Epithelial cell of esophagus (primary cell): ENCODE results near the gene SEMA6B.

Experiments
- DNase-seq: peaks from one replicate; pipeline ENCODE4 v3.0.0; 2010; ENCODE audit warnings: low read depth
- H3K4me3 ChIP-seq: 2 replicates; pipeline ENCODE4 v1.5.1; 2011; ENCODE audit warnings: mild to moderate bottlenecking, low read length, control low read depth
- TF ChIP-seq, protein P1 (sequence below): IDR thresholded peaks from 2 replicates; pipeline ENCODE4 v1.5.1; 2011; ENCODE audit warnings: low read depth, mild to moderate bottlenecking, low read length, control low read depth, inconsistent platforms; ENCODE audit not compliant: insufficient read depth; ENCODE audit errors: missing control alignments

The SEMA6B gene

GRCh38 chr19:4594201-4594600 lies 34.7 kb upstream of the SEMA6B start:
- no peak for DNase-seq
- TF ChIP-seq, protein P1, sequence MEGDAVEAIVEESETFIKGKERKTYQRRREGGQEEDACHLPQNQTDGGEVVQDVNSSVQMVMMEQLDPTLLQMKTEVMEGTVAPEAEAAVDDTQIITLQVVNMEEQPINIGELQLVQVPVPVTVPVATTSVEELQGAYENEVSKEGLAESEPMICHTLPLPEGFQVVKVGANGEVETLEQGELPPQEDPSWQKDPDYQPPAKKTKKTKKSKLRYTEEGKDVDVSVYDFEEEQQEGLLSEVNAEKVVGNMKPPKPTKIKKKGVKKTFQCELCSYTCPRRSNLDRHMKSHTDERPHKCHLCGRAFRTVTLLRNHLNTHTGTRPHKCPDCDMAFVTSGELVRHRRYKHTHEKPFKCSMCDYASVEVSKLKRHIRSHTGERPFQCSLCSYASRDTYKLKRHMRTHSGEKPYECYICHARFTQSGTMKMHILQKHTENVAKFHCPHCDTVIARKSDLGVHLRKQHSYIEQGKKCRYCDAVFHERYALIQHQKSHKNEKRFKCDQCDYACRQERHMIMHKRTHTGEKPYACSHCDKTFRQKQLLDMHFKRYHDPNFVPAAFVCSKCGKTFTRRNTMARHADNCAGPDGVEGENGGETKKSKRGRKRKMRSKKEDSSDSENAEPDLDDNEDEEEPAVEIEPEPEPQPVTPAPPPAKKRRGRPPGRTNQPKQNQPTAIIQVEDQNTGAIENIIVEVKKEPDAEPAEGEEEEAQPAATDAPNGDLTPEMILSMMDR: no peak
- no peak overlapping the region for H3K4me3 ChIP-seq

DNA sequence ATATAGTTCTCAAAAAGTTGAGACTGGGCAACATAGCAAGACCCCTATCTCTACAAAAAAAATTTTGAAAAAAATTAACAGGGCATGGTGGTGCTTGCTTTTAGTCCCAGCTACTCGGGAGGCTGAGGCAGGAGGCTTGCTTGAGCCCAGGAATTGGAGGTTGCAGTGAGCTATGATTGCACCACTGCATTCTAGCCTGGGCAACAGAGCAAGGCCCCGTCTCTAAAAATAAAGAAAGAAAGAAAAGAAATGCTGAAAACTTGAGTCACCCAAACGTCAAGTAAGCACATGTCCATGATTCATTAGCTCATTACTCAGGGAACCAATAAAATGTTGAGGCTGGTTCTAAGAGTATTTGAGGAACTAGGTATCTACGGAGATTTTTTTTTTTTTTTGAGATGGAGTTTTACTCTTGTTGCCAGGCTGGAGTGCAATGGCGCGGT lies 33.9 kb upstream of the SEMA6B start:
- TF ChIP-seq, protein P1: no peak
- peak; percentile 95 for DNase-seq
- H3K4me3 ChIP-seq: no peak overlapping the region

DNA sequence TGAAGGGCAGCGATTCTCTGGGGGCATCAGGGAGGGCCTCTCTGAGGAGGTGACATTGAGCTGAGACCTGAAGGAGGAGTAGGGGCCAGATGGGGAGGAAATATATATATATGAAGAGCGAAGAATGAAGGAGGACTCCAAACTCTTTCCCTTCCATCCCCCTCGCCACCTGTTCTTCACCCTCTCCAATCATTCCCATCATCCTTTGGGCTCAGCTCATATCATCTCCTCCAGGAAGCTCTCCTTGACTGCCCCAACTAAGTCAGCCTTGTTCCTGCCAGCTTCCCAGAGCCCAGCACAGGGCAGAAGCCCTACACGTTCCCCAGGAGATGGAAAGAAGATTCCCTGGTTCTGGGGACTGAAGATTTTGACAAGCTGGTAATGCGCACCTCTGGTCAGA lies 33.0 kb upstream of the SEMA6B start:
- no peak overlapping the region for H3K4me3 ChIP-seq
- no peak for DNase-seq
- TF ChIP-seq, protein P1: no peak

DNA sequence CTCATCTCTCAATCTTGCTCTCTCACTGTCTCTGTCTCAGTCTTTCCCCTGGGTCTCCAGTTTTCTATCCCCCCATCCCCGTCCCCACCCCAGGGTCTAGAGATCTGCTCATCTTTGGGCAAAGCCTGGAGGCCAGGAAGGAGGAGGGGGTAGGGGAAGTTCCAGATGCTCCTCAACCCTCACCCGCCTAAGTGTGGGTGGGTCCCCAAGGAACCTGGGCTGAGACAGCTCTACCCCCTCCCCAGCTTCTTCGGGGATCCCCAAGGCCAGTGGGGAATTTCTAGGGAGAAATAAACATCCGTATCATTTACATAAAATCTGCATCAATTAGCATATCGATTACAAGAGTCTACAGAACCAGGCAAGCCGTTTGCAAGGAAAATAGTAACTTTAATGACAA lies 31.8 kb upstream of the SEMA6B start:
- no peak overlapping the region for H3K4me3 ChIP-seq
- no peak for DNase-seq
- TF ChIP-seq, protein P1: no peak

DNA sequence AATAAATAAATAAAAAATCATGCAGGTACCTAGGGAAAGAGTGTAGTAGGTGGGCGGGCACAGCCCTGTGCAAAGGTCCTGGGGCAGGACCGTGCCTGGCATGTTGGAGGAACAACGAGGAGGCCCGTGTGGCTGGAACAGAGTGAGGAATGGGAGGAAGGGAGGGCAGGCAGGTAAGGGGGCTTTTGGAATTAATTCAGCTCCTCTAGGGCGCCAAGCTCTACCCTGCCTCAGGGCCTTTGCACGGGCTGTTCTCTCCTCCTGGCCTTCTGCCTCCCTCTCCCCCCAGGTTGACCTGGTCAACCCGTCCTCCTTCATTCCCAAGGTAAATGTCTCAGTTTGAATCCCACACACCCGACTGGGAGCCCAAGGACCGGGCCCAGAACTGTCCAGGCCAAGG lies 31.1 kb upstream of the SEMA6B start:
- DNase-seq: no peak
- H3K4me3 ChIP-seq: no peak overlapping the region
- TF ChIP-seq, protein P1: no peak

DNA sequence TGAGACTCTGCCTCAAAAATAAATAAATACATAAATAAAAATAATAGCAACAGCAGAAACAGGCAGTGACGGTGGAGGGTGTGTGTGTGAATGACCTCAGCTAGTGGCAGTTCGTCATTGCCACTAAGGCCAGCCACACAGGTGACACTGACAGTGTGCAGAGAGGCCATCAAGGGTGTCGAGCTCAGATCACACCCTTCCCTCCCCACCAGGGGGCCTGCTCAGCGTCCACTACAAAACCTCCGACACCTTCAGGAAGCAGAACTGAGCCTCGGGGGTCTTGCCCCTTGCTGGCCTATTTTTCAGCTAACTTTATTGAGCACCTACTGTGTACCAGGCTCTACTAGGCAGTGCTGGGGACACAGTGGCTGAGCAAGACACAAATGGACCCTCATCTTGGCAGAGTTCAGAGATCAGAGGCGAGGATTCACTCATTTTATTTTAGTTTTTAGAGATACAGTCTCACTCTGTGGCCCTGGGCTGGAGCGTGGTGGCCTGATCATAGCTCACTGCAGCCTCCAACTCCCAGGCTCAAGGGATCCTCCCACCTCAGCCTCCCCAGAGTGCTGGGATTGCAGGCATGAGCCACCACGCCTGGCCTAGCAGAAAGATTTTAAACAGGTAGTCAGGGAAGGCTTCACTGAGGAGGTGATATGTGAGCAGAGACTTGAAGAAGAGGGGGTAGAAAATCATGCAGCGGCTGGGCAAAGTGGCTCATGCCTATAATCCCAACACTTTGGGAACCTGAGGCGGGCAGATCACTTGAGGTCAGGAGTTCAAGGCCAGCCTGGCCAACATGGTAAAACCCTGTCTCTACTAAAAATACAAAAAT lies 30.3 kb upstream of the SEMA6B start:
- TF ChIP-seq, protein P1: peak; percentile 33
- peak; percentile 22 for DNase-seq
- H3K4me3 ChIP-seq: no peak overlapping the region

GRCh38 chr19:4588291-4588761 lies 28.8 kb upstream of the SEMA6B start:
- H3K4me3 ChIP-seq: no peak overlapping the region
- DNase-seq: no peak
- TF ChIP-seq, protein P1: no peak
